Measurements from ENCODE around the gene PIP4P1. TPM values are rescaled to one million over a fixed set of nuclear protein-coding genes. Genes with fewer than 3 reads are reported as not detected.

Gene PIP4P1
- total and polyA plus RNA-seq, 4 donors, result 22.2 to 46.7 (median 31.5) TPM

DNA sequence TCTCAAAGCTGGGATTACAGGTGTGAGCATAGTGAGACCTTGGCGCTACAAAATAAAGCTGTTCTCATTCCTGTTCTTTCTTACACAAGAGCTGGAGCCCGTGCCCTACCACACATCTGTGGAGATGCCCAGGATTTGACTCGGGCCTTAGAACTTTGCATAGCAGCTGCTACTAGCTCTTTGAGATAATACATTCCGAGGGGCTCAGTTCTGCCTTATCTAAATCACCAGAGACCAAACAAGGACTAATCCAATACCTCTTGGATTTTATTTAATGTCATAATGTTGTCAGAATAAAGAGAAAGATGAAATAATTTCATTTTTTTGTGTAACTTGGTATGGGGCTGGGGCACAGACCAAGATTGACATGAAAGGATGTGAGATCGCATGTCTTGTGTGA lies 15.5 kb upstream of the PIP4P1 start:
- ATAC-seq (ENCODE audit: insufficient read depth, low FRiP score) (no peak), DNase-seq (no peak)
- H3K4me3 ChIP-seq, result no peak overlapping the region
- WGBS, 2 donors, result 62 to 74% methylated on average over 5 of the region's 5 CpGs
- no peak overlapping the region for H3K9ac ChIP-seq (ENCODE audit: insufficient read depth in 1 of 2, low read length in 2 of 2)
- H3K27ac ChIP-seq (ENCODE audit: low read depth in 1 of 2, low read length in 1 of 2), result peak overlapping the region in 1 of 2 donors; percentile 50
- peaks cover 0 to 2% (median 0%) of the 10 kb centered on the region in 4 donors for H3K9me3 ChIP-seq (ENCODE audit: control insufficient read depth in 4 of 4, insufficient read depth in 3 of 4, low read length in 3 of 4)
- peaks cover 0 to 14% (median 6%) of the 10 kb centered on the region in 5 donors for H3K4me1 ChIP-seq (ENCODE audit: control insufficient read depth in 5 of 5, insufficient read depth in 5 of 5, low read length in 5 of 5)
- TF ChIP-seq, protein P1, sequence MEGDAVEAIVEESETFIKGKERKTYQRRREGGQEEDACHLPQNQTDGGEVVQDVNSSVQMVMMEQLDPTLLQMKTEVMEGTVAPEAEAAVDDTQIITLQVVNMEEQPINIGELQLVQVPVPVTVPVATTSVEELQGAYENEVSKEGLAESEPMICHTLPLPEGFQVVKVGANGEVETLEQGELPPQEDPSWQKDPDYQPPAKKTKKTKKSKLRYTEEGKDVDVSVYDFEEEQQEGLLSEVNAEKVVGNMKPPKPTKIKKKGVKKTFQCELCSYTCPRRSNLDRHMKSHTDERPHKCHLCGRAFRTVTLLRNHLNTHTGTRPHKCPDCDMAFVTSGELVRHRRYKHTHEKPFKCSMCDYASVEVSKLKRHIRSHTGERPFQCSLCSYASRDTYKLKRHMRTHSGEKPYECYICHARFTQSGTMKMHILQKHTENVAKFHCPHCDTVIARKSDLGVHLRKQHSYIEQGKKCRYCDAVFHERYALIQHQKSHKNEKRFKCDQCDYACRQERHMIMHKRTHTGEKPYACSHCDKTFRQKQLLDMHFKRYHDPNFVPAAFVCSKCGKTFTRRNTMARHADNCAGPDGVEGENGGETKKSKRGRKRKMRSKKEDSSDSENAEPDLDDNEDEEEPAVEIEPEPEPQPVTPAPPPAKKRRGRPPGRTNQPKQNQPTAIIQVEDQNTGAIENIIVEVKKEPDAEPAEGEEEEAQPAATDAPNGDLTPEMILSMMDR (IDR thresholded peaks at IDR 0.05; ENCODE audit: control extremely low read depth, extremely low read depth), result no peak
- H3K27me3 ChIP-seq (ENCODE audit: control insufficient read depth in 3 of 3, insufficient read depth in 3 of 3, low read length in 2 of 3), result no peaks in the 10 kb centered on the region
- H3K36me3 ChIP-seq (ENCODE audit: control insufficient read depth in 4 of 4, insufficient read depth in 4 of 4, low read length in 4 of 4), result peaks cover 0 to 31% (median 13%) of the 10 kb centered on the region in 4 donors

DNA sequence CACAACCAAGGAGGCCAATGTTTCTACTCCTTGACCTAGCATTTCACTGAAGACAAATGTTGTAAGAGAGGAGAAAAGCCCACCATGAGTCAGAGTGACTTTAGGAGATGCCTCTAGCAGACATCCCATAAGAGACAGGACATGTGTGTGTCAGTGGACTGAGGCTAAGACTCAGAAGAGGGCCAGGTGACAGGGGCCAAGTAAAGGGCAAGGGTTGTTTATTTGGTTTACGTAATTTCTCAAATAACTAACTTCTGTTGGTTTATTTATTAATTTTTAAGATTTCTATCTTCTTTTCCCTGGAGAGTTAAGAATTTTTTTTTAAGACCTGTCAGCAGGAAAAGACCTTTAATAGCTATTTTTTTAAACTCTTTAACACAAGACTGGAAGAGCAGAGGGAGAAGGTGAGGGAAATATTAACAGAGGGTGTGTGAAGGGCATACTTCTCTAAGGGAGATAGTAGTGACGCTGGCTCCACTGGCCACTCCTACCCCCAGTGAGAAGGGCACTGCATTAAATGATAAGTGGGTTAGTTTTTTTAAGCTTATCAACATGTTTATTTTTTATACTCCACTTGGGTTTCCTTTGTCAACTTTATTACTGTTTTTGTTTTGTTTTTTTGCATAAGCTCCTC lies 11.4 kb upstream of the PIP4P1 start:
- H3K36me3 ChIP-seq (ENCODE audit: control insufficient read depth in 4 of 4, insufficient read depth in 4 of 4, low read length in 4 of 4), result peaks cover 0 to 31% (median 12%) of the 10 kb centered on the region in 4 donors
- H3K27ac ChIP-seq (ENCODE audit: low read depth in 1 of 2, low read length in 1 of 2), result no peak overlapping the region
- peaks cover 7 to 19% (median 14%) of the 10 kb centered on the region in 5 donors for H3K4me1 ChIP-seq (ENCODE audit: control insufficient read depth in 5 of 5, insufficient read depth in 5 of 5, low read length in 5 of 5)
- H3K9me3 ChIP-seq (ENCODE audit: control insufficient read depth in 4 of 4, insufficient read depth in 3 of 4, low read length in 3 of 4), result peaks cover 0 to 2% (median 0%) of the 10 kb centered on the region in 4 donors
- ATAC-seq (ENCODE audit: insufficient read depth, low FRiP score) (no peak), DNase-seq (no peak)
- H3K27me3 ChIP-seq (ENCODE audit: control insufficient read depth in 3 of 3, insufficient read depth in 3 of 3, low read length in 2 of 3), result peaks cover 0 to 7% (median 4%) of the 10 kb centered on the region in 3 donors
- TF ChIP-seq, protein P1 (IDR thresholded peaks at IDR 0.05; ENCODE audit: control extremely low read depth, extremely low read depth), result no peak
- WGBS, 2 donors, result 80 to 88% methylated on average over 2 of the region's 2 CpGs
- no peak overlapping the region for H3K4me3 ChIP-seq
- H3K9ac ChIP-seq (ENCODE audit: insufficient read depth in 1 of 2, low read length in 2 of 2), result no peak overlapping the region

DNA sequence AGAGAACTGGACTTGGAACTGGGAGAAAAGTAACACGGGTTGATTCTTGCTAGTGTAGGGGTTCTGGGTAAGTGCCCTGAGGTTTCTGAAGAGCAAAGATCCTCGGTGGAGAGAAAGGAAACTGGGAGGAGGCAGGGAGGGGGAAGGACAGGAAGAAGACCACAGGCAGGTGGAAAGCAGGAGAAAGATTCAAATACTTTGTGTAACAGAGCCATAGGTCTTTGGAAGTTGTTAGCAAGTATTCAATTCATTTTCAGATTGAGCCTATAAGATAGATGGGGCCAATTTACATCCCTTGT lies 9.3 kb upstream of the PIP4P1 start:
- Histone ChIP-seq H3K4me3 (peak overlapping the region; percentile 82), H3K9ac (ENCODE audit: insufficient read depth in 1 of 2, low read length in 2 of 2) (no peak overlapping the region), H3K36me3 (ENCODE audit: control insufficient read depth in 4 of 4, insufficient read depth in 4 of 4, low read length in 4 of 4) (peaks cover 0 to 19% (median 6%) of the 10 kb centered on the region in 4 donors), H3K27ac (ENCODE audit: low read depth in 1 of 2, low read length in 1 of 2) (peak overlapping the region; percentile 94 to 95), H3K27me3 (ENCODE audit: control insufficient read depth in 3 of 3, insufficient read depth in 3 of 3, low read length in 2 of 3) (peaks cover 0 to 9% (median 7%) of the 10 kb centered on the region in 3 donors), H3K9me3 (ENCODE audit: control insufficient read depth in 4 of 4, insufficient read depth in 3 of 4, low read length in 3 of 4) (peaks cover 0 to 2% (median 0%) of the 10 kb centered on the region in 4 donors), H3K4me1 (ENCODE audit: control insufficient read depth in 5 of 5, insufficient read depth in 5 of 5, low read length in 5 of 5) (peaks cover 1 to 15% (median 9%) of the 10 kb centered on the region in 5 donors)
- DNase-seq, result no peak
- TF ChIP-seq, protein P1 (IDR thresholded peaks at IDR 0.05; ENCODE audit: control extremely low read depth, extremely low read depth), result no peak
- no peak for ATAC-seq (ENCODE audit: insufficient read depth, low FRiP score)
- WGBS, 2 donors, result 0% methylated on average over 2 of the region's 2 CpGs
